IgD-negative memory B cell (primary cell): Measurements from ENCODE around the gene CBX1. TPM values are rescaled to one million over a fixed set of nuclear protein-coding genes. Genes with fewer than 3 reads are reported as not detected.

Experiments used
- H3K27ac Mint-ChIP-seq, 3 donors: one replicate each; pipeline ENCODE4 v1.8.0; 2020 to 2022; ENCODE audit warnings: mild to moderate bottlenecking in 3 of 3, mixed read lengths in 3 of 3, moderate library complexity in 1 of 3
- H3K27me3 Mint-ChIP-seq: one replicate; pipeline ENCODE4 v1.8.0; 2021; ENCODE audit warnings: mixed read lengths
- H3K36me3 Mint-ChIP-seq: one replicate; pipeline ENCODE4 v1.8.0; 2020; ENCODE audit warnings: mild to moderate bottlenecking, mixed read lengths
- H3K4me1 Mint-ChIP-seq, 3 donors: one replicate each; pipeline ENCODE4 v1.8.0; 2020 to 2022; ENCODE audit warnings: mixed read lengths in 3 of 3, mild to moderate bottlenecking in 1 of 3
- H3K4me3 Mint-ChIP-seq, 4 donors: one replicate each; pipeline ENCODE4 v1.8.0; 2020 to 2022; ENCODE audit warnings: mild to moderate bottlenecking in 4 of 4, mixed read lengths in 4 of 4, moderate library complexity in 3 of 4
- H3K9me3 Mint-ChIP-seq, 3 donors: one replicate each; pipeline ENCODE4 v1.8.0; 2020 to 2021; ENCODE audit warnings: mixed read lengths in 3 of 3, mild to moderate bottlenecking in 1 of 3
- polyA plus RNA-seq: library from polyadenylated mRNA; unstranded; fragments of 300-500 nt; fragmentation: Illumina TruSeq; gene quantifications from one replicate; pipeline ENCODE4 v1.2.3, GENCODE V29; 2021

The CBX1 gene
- 19.8 TPM for polyA plus RNA-seq

GRCh38 chr17:48101012-48101720 is at the start of gene CBX1:
TSS of gene CBX1 (minus strand) at chr17:48101478. CDS start at chr17:48077004, 24,474 bp downstream.
- peak within 1 kb of the TSS; percentile 88 to 95 (median 89) for H3K27ac Mint-ChIP-seq
- H3K9me3 Mint-ChIP-seq = no peaks in the 10 kb centered on the region
- peaks cover 14 to 30% (median 27%) of the 10 kb centered on the region in 3 donors for H3K4me1 Mint-ChIP-seq
- H3K27me3 Mint-ChIP-seq = no peaks in the 10 kb centered on the region
- H3K36me3 Mint-ChIP-seq = no peaks in the 10 kb centered on the region
- peak within 1 kb of the TSS; percentile 88 to 97 (median 94) for H3K4me3 Mint-ChIP-seq

- Mint-ChIP-seq H3K36me3 (peaks cover 2% of the 10 kb centered on the region), H3K9me3 (no peaks in the 10 kb centered on the region), H3K27me3 (no peaks in the 10 kb centered on the region), H3K27ac (peak overlapping the region in 1 of 3 donors; percentile 62), H3K4me1 (no peaks in the 10 kb centered on the region), H3K4me3 (no peak overlapping the region)
Observed at GRCh38 chr17:48150597-48151001, 49.3 kb upstream of the CBX1 start.

DNA sequence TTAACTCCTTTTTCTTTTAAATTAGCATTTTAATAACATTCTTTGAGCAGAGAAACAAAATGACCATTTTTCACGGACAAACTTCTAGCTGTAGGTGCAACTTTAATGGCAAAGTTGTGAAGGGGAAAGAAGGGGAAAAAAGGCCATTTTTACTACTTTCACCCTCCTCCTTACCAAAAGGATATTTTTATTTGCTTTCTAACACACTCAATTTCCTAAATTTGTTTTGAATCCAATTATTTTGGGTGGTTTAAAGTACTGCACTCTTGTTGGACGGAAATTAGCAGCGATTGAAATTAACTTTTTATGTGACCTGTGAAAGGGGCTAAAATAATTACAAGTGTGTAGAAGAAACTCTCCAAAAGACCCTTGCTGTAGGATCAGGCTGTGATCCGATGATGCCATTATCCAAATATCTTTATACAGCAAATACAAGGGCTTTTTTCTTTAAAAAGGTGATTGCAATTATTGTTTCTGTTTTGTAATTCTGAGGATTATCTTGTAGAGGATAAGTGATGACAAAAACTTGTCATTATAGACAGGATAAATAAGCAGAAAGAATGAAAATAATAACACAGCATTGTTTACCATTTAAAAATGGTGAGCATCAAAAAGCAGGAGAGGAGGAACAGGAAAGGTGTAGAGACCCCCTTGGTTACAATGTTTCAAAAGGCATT is 48.6 kb upstream of the CBX1 start:
- H3K36me3 Mint-ChIP-seq = peaks cover 2% of the 10 kb centered on the region
- H3K27ac Mint-ChIP-seq = peak overlapping the region in 1 of 3 donors; percentile 62
- no peaks in the 10 kb centered on the region for H3K4me1 Mint-ChIP-seq
- H3K27me3 Mint-ChIP-seq = peaks cover 2% of the 10 kb centered on the region
- H3K9me3 Mint-ChIP-seq = no peaks in the 10 kb centered on the region
- no peak overlapping the region for H3K4me3 Mint-ChIP-seq

- H3K36me3 Mint-ChIP-seq = peaks cover 2% of the 10 kb centered on the region
- H3K27ac Mint-ChIP-seq = no peak overlapping the region
- no peaks in the 10 kb centered on the region for H3K4me1 Mint-ChIP-seq
- H3K9me3 Mint-ChIP-seq = no peaks in the 10 kb centered on the region
- H3K4me3 Mint-ChIP-seq = no peak overlapping the region
- H3K27me3 Mint-ChIP-seq = peaks cover 2% of the 10 kb centered on the region
Observed at GRCh38 chr17:48148854-48149786, 47.8 kb upstream of the CBX1 start.

DNA sequence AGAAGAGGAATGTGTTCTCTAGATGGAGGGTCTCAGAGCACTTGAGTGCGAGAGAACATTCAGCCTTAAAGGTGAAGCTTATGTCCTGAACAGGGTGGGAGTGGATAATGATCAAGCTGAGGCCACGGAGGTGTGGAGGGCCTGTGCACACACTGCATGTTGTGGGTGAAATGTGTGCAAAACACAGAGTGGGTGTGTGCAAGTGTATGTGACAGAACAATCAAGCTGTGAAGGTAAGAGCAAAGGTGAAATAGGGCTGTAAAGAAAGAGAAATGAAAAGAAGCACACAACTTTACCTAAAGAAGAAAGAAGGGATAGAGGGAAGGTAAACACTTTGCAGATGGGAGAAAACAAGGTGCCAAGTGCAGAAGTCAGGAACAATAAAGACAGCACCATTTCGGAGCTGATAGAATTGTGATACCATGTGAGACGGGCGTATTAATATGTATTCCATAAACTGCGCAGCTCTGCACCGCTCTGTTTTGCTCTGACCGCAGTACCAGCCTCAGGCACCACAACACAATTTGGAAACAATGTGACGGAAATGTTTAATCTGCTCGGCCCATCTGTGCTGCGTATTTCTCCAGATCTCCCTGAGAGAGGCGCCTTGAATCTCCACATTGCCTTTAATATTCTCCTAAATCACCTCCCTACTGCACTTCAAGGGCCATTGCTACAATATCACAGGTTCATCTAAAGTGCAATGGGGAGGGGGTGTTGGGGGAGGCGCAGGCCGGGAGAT is 46.9 kb upstream of the CBX1 start:
- Mint-ChIP-seq H3K4me3 (no peak overlapping the region), H3K27me3 (peaks cover 4% of the 10 kb centered on the region), H3K27ac (no peak overlapping the region), H3K36me3 (peaks cover 2% of the 10 kb centered on the region), H3K9me3 (no peaks in the 10 kb centered on the region), H3K4me1 (peaks cover 0 to 2% (median 0%) of the 10 kb centered on the region in 3 donors)

- Mint-ChIP-seq H3K4me3 (no peak overlapping the region), H3K9me3 (no peaks in the 10 kb centered on the region), H3K36me3 (peaks cover 3% of the 10 kb centered on the region)
Observed at GRCh38 chr17:48144976-48145798, 43.9 kb upstream of the CBX1 start.

DNA sequence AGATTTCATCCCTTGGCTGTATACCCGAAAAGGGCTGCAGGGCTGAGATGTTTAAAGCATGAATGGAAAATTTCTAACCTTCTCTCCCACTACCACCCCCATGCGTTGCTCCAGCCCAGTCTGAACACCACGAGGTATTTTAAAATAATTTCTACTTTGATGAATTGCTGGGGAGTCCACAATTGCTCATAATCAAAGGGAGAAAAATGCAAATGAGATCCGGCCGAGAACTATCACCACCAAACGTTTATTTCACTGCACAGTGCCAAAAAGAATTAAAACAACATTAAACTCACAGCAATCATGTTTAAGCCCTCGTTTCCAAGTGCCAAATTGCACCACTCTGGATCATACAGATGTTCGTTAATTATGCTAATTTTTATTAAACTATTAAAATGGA is 43.0 kb upstream of the CBX1 start:
- Mint-ChIP-seq H3K27me3 (peaks cover 4% of the 10 kb centered on the region), H3K4me3 (no peak overlapping the region), H3K9me3 (no peaks in the 10 kb centered on the region)

More at GRCh38 chr17:48144976-48145798, 43.9 kb upstream of the CBX1 start:
- H3K4me1 Mint-ChIP-seq = peaks cover 3 to 5% (median 3%) of the 10 kb centered on the region in 3 donors
- H3K27ac Mint-ChIP-seq = no peak overlapping the region
- H3K27me3 Mint-ChIP-seq = peaks cover 4% of the 10 kb centered on the region

GRCh38 chr17:48143629-48144028 is 42.4 kb upstream of the CBX1 start:
- Mint-ChIP-seq H3K9me3 (no peaks in the 10 kb centered on the region), H3K36me3 (peaks cover 8% of the 10 kb centered on the region), H3K27ac (peak overlapping the region in 1 of 3 donors; percentile 59), H3K27me3 (peaks cover 4% of the 10 kb centered on the region), H3K4me1 (peaks cover 7 to 11% (median 7%) of the 10 kb centered on the region in 3 donors), H3K4me3 (no peak overlapping the region)

More for the DNA sequence above, 43.0 kb upstream of the CBX1 start:
- Mint-ChIP-seq H3K36me3 (peaks cover 8% of the 10 kb centered on the region), H3K27ac (no peak overlapping the region), H3K4me1 (peaks cover 7 to 11% (median 7%) of the 10 kb centered on the region in 3 donors)

DNA sequence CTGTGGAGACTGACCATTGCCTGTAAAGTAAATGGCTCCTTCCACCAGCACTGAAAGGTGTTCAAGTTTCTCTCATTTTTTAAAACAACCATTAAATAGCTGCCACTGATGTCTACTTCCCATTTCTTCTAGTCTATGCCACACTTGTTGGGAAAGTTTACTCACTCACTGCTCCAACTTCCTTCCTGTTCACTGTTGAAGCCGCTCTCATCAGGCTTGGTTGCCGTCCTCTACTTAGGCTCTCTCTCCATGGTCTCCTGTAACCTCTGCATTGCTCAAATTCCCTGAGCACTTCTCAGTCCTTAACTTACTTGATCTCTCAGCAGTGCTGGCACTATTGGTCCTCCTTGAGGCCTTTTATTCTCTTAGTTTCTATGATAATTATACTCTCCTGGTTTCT is 38.7 kb upstream of the CBX1 start:
- H3K36me3 Mint-ChIP-seq = peaks cover 6% of the 10 kb centered on the region

GRCh38 chr17:48137656-48138055 is 36.4 kb upstream of the CBX1 start:
- no peaks in the 10 kb centered on the region for H3K27me3 Mint-ChIP-seq
- H3K27ac Mint-ChIP-seq = no peak overlapping the region
- no peak overlapping the region for H3K4me3 Mint-ChIP-seq
- no peaks in the 10 kb centered on the region for H3K9me3 Mint-ChIP-seq
- H3K36me3 Mint-ChIP-seq = peaks cover 6% of the 10 kb centered on the region
- peaks cover 7 to 9% (median 7%) of the 10 kb centered on the region in 3 donors for H3K4me1 Mint-ChIP-seq

More for the DNA sequence above, 38.7 kb upstream of the CBX1 start:
- Mint-ChIP-seq H3K27ac (no peak overlapping the region), H3K4me1 (peaks cover 7 to 11% (median 7%) of the 10 kb centered on the region in 3 donors), H3K9me3 (no peaks in the 10 kb centered on the region), H3K27me3 (peaks cover 3% of the 10 kb centered on the region), H3K4me3 (no peak overlapping the region)

- Mint-ChIP-seq H3K27ac (no peak overlapping the region), H3K9me3 (no peaks in the 10 kb centered on the region), H3K36me3 (peaks cover 3% of the 10 kb centered on the region), H3K4me3 (no peak overlapping the region), H3K4me1 (peaks cover 3 to 9% (median 7%) of the 10 kb centered on the region in 3 donors), H3K27me3 (no peaks in the 10 kb centered on the region)
Observed at GRCh38 chr17:48134912-48135480, 33.7 kb upstream of the CBX1 start.

DNA sequence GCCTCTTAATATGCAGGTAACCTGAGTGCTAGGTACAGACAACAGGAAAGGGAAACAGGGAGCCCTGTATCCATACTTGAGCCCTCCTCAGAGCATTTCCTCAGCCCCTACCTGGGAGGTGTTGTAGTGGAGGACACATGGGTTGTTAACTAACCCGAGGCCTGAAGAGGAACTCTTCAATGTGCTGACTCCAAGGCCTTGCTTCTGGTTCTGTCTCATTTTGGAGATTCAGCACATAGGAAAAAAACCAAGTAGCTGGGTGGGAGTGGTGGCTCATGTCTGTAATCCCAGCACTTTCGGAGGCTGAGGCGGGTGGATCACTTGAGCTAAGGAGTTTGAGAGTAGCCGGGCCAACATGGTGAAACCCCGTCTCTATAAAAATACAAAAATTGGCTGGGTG is 31.1 kb upstream of the CBX1 start:
- H3K4me3 Mint-ChIP-seq = no peak overlapping the region
- no peak overlapping the region for H3K27ac Mint-ChIP-seq
- H3K4me1 Mint-ChIP-seq = peaks cover 0 to 6% (median 3%) of the 10 kb centered on the region in 3 donors
- H3K9me3 Mint-ChIP-seq = no peaks in the 10 kb centered on the region
- no peaks in the 10 kb centered on the region for H3K27me3 Mint-ChIP-seq
- no peaks in the 10 kb centered on the region for H3K36me3 Mint-ChIP-seq

DNA sequence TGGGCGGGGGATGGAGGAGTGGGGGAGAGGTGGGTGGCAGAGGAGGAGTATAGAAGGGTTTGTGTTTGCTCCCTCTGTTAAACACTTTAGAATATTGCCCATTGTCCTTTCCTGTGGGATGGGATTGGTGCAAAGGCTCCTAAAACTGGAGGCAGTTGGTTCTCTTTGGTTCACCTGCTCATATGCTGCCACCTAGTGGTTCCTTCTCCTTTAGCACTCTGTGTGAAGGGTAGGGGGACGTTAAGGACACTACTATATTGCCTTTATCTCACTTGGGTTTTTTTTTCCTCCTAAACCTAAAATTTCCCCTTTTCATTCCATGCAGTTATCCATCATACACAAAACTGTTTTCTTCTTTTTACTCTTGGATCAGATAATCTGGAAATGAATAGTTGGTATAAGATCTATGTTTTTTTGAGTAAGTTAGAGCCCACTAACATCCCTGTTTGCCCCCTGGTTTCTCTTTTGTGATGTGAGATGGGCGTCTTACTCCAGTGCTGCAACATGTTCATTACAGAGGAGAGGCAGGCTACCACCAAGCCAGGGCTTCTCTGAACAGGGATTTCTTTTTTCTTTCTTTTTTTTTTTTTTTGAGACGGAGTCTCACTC is 30.0 kb upstream of the CBX1 start:
- no peak overlapping the region for H3K4me3 Mint-ChIP-seq
- H3K9me3 Mint-ChIP-seq = no peaks in the 10 kb centered on the region
- H3K27ac Mint-ChIP-seq = peak overlapping the region in 1 of 3 donors; percentile 38
- no peaks in the 10 kb centered on the region for H3K27me3 Mint-ChIP-seq
- no peaks in the 10 kb centered on the region for H3K36me3 Mint-ChIP-seq
- peaks cover 0 to 6% (median 3%) of the 10 kb centered on the region in 3 donors for H3K4me1 Mint-ChIP-seq
